HG03066 (cell line): ENCODE data around the gene PIM2.
A peak's percentile ranks its signal among the peaks of the same experiment; 100 is the strongest.

Experiments used
- ATAC-seq: cut with Tn5 transposase; IDR thresholded peaks from one replicate; pipeline ENCODE4 v1.9.1; 2021; ENCODE audit warnings: low read depth; ENCODE audit not compliant: unreplicated experiment

The PIM2 gene

GRCh38 chrX:48909703-48910294 lies 9.0 kb downstream of the PIM2 start:
- ATAC-seq, result no peak

GRCh38 chrX:48908600-48908999 lies 10.2 kb downstream of the PIM2 start:
- ATAC-seq, result no peak

- ATAC-seq, result no peak
Observed at GRCh38 chrX:48905090-48905790, 13.6 kb downstream of the PIM2 start.

GRCh38 chrX:48904626-48905025 lies 14.2 kb downstream of the PIM2 start:
- ATAC-seq, result no peak

GRCh38 chrX:48904180-48904579 lies 14.6 kb downstream of the PIM2 start:
- ATAC-seq, result no peak

- ATAC-seq, result no peak
Observed at GRCh38 chrX:48903290-48903689, 15.5 kb downstream of the PIM2 start.

- ATAC-seq, result no peak
Observed at GRCh38 chrX:48902776-48903175, 16.0 kb downstream of the PIM2 start.

GRCh38 chrX:48902135-48902534 lies 16.7 kb downstream of the PIM2 start:
- ATAC-seq, result no peak

GRCh38 chrX:48901069-48901468 lies 17.8 kb downstream of the PIM2 start:
- ATAC-seq, result no peak

- no peak for ATAC-seq
Observed at GRCh38 chrX:48899078-48899410, 19.8 kb downstream of the PIM2 start.

- peak; percentile 85 for ATAC-seq
Observed at GRCh38 chrX:48897625-48898306, 21.1 kb downstream of the PIM2 start, which contains the start of the genes PQBP1 and TIMM17B. Gene PQBP1 (plus strand): TSS chrX:48897930. CDS start chrX:48898510, 580 bp downstream. Gene TIMM17B (minus strand): TSS chrX:48897768. CDS start chrX:48897749, 19 bp downstream.

GRCh38 chrX:48897157-48897624 lies 21.6 kb downstream of the PIM2 start:
- no peak for ATAC-seq

GRCh38 chrX:48896611-48897011 lies 22.2 kb downstream of the PIM2 start:
- no peak for ATAC-seq

- ATAC-seq, result no peak
Observed at GRCh38 chrX:48894891-48895290, 23.9 kb downstream of the PIM2 start.

GRCh38 chrX:48893556-48894348 lies 25.1 kb downstream of the PIM2 start:
- no peak for ATAC-seq

GRCh38 chrX:48892896-48893295 lies 25.9 kb downstream of the PIM2 start:
- ATAC-seq, result no peak

- peak; percentile 84 for ATAC-seq
Observed at GRCh38 chrX:48891402-48892288, 27.2 kb downstream of the PIM2 start.

- peak; percentile 41 for ATAC-seq
Observed at GRCh38 chrX:48890934-48891401, 27.9 kb downstream of the PIM2 start.

GRCh38 chrX:48890296-48890925 lies 28.4 kb downstream of the PIM2 start:
- no peak for ATAC-seq
